Stimulated activated CD8-positive, alpha-beta memory T cell treated with anti-CD3 and anti-CD28 coated beads, Interleukin-12 subunit alpha, Interleukin-12 subunit beta, amount 100 ng/mL, for 4 hours (primary cell): ENCODE measurements around the gene CCR6.
"Not testable (repeated sequence)": the region's sequence is repeated elsewhere in the genome, so short reads cannot be mapped to it uniquely, and the experiment has no call there.

Source experiments
- DNase-seq: peaks from one replicate; pipeline ENCODE4 v3.0.0-alpha.2; 2020; ENCODE audit warnings: low read depth

CCR6 gene

GRCh38 chr6:167143041-167143440 is 20.1 kb downstream of the CCR6 start:
- DNase-seq = no peak

- no peak for DNase-seq
Measured at GRCh38 chr6:167145461-167145860, 22.6 kb downstream of the CCR6 start.

GRCh38 chr6:167146135-167146534 is 23.2 kb downstream of the CCR6 start:
- DNase-seq = no peak

GRCh38 chr6:167146977-167147376 is 24.1 kb downstream of the CCR6 start:
- DNase-seq = no peak

- DNase-seq = no peak
Measured at GRCh38 chr6:167148021-167148420, 25.1 kb downstream of the CCR6 start.

- no peak for DNase-seq
Measured at GRCh38 chr6:167148997-167149396, 26.1 kb downstream of the CCR6 start.

GRCh38 chr6:167150941-167151549 is 28.1 kb downstream of the CCR6 start:
- no peak for DNase-seq

- no peak for DNase-seq
Measured at GRCh38 chr6:167151648-167152047, 28.8 kb downstream of the CCR6 start.

GRCh38 chr6:167152862-167153261 is 30.0 kb downstream of the CCR6 start:
- DNase-seq = no peak

- DNase-seq = no peak
Measured at GRCh38 chr6:167153521-167153959, 30.6 kb downstream of the CCR6 start.

GRCh38 chr6:167154291-167154690 is 31.4 kb downstream of the CCR6 start:
- no peak for DNase-seq

- no peak for DNase-seq
Measured at GRCh38 chr6:167154895-167155294, 32.0 kb downstream of the CCR6 start.

- no peak for DNase-seq
Measured at GRCh38 chr6:167157414-167157813, 34.5 kb downstream of the CCR6 start.

GRCh38 chr6:167157863-167158262 is 35.0 kb downstream of the CCR6 start, which contains the start of gene GPR31:
Gene GPR31 (minus strand): TSS chr6:167157980. CDS start chr6:167157831, 149 bp downstream.
- no peak for DNase-seq

- DNase-seq = no peak
Measured at GRCh38 chr6:167161851-167162467, 39.1 kb downstream of the CCR6 start.

GRCh38 chr6:167162591-167162990 is 39.7 kb downstream of the CCR6 start:
- no peak for DNase-seq

- DNase-seq = no peak
Measured at GRCh38 chr6:167163476-167164011, 40.6 kb downstream of the CCR6 start.

GRCh38 chr6:167164261-167164660 is 41.4 kb downstream of the CCR6 start:
- no peak for DNase-seq

- no peak for DNase-seq
Measured at GRCh38 chr6:167165858-167166471, 43.1 kb downstream of the CCR6 start.

- DNase-seq = not testable (repeated sequence)
Measured at GRCh38 chr6:167167699-167168098, 44.8 kb downstream of the CCR6 start.

- not testable (repeated sequence) for DNase-seq
Measured at GRCh38 chr6:167168296-167168695, 45.4 kb downstream of the CCR6 start.

GRCh38 chr6:167169867-167170266 is 47.0 kb downstream of the CCR6 start:
- not testable (repeated sequence) for DNase-seq

GRCh38 chr6:167171300-167171699 is 48.4 kb downstream of the CCR6 start:
- DNase-seq = not testable (repeated sequence)
